NCI-H510A (cell line): ENCODE results near the gene CCNF.

Source experiments
- DNase-seq: peaks from one replicate; lab custom pipeline; 2025; lab: John Stamatoyannopoulos, UW

The CCNF gene

GRCh38 chr16:2501946-2502895 lies 73.0 kb downstream of the CCNF start:
- no peak for DNase-seq

- no peak for DNase-seq
Observed at GRCh38 chr16:2505695-2506094, 76.4 kb downstream of the CCNF start.

GRCh38 chr16:2507052-2507659 lies 77.9 kb downstream of the CCNF start:
- no peak for DNase-seq

GRCh38 chr16:2507665-2508064 lies 78.4 kb downstream of the CCNF start:
- no peak for DNase-seq
